ENCODE results near the gene CHP2. TPM values are rescaled to one million over a fixed set of nuclear protein-coding genes. Genes with fewer than 3 reads are reported as not detected.
"Not testable (repeated sequence)": the region's sequence is repeated elsewhere in the genome, so short reads cannot be mapped to it uniquely, and the experiment has no call there.

The CHP2 gene
- total RNA-seq: 0.62 TPM

GRCh38 chr16:23754594-23755483, at the start of gene CHP2:
TSS of gene CHP2 (plus strand) at chr16:23755026. CDS start at chr16:23755050, 24 bp downstream.
- DNase-seq: no peak

- no peak for DNase-seq
These were observed 49.3 kb upstream of the CHP2 start for GRCh38 chr16:23705517-23705902.

- DNase-seq: no peak
These were observed 48.4 kb upstream of the CHP2 start for GRCh38 chr16:23706439-23706838.

GRCh38 chr16:23709536-23709935, 45.3 kb upstream of the CHP2 start:
- no peak for DNase-seq

- no peak for DNase-seq
These were observed 44.8 kb upstream of the CHP2 start for GRCh38 chr16:23710008-23710407.

GRCh38 chr16:23710504-23710903, 44.3 kb upstream of the CHP2 start:
- DNase-seq: no peak

- DNase-seq: no peak
These were observed 43.0 kb upstream of the CHP2 start for GRCh38 chr16:23711785-23712184.

- DNase-seq: no peak
These were observed 41.9 kb upstream of the CHP2 start, which contains the start of gene ERN2 for GRCh38 chr16:23712976-23713375. TSS of gene ERN2 (minus strand) at chr16:23713222. CDS start at chr16:23713187, 35 bp downstream.

- no peak for DNase-seq
These were observed 38.3 kb upstream of the CHP2 start for GRCh38 chr16:23716484-23716883.

- DNase-seq: not testable (repeated sequence)
These were observed 32.1 kb upstream of the CHP2 start for GRCh38 chr16:23722613-23723240.

- DNase-seq: no peak
These were observed 30.6 kb upstream of the CHP2 start for GRCh38 chr16:23724096-23724784.

- DNase-seq: no peak
These were observed 30.1 kb upstream of the CHP2 start for GRCh38 chr16:23724785-23725131.

- no peak for DNase-seq
These were observed 28.1 kb upstream of the CHP2 start for GRCh38 chr16:23726710-23727109.

GRCh38 chr16:23728112-23728477, 26.7 kb upstream of the CHP2 start:
- DNase-seq: no peak

GRCh38 chr16:23729503-23730424, 25.1 kb upstream of the CHP2 start:
- DNase-seq: no peak

GRCh38 chr16:23734176-23734893, 20.5 kb upstream of the CHP2 start:
- DNase-seq: no peak

GRCh38 chr16:23737423-23738028, 17.3 kb upstream of the CHP2 start:
- not testable (repeated sequence) for DNase-seq

- DNase-seq: no peak
These were observed 15.3 kb upstream of the CHP2 start for GRCh38 chr16:23739516-23739915.

- DNase-seq: no peak
These were observed 13.0 kb upstream of the CHP2 start for GRCh38 chr16:23741675-23742303.

- no peak for DNase-seq
These were observed 12.1 kb upstream of the CHP2 start for GRCh38 chr16:23742766-23743165.
